ENCODE measurements around the gene WNT8A. TPM values are rescaled to one million over a fixed set of nuclear protein-coding genes. Genes with fewer than 3 reads are reported as not detected.

WNT8A gene
- total RNA-seq, 2 experiments from 2014 or later, result not detected

- TF ChIP-seq CTCF (IDR thresholded peaks at IDR 0.05), result no peak
- POLR2A ChIA-PET, result no interaction called here
- Mint-ChIP-seq H3K4me3 (no peak overlapping the region), H3K27ac (no peak overlapping the region), H3K27me3 (peaks cover 5% of the 10 kb centered on the region), H3K9me3 (no peaks in the 10 kb centered on the region), H3K4me1 (ENCODE audit: low read depth) (no peaks in the 10 kb centered on the region), H3K36me3 (ENCODE audit: low read depth) (no peaks in the 10 kb centered on the region)
- DNase-seq, result no peak
- intact Hi-C loops (cut with micrococcal nuclease), result no loop called here
- ATAC-seq, result no peak
- CTCF ChIA-PET, result interaction anchor here (0.8 to 2.1 kb wide), 3 partner anchors 21 to 75 kb away, joined by 3 to 6 read pairs (median 3); no protein-coding TSS in a partner anchor
These were observed 28.1 kb downstream of the WNT8A start for GRCh38 chr5:138111937-138112336.

- H3K27ac Mint-ChIP-seq, result no peak overlapping the region
- DNase-seq (no peak), ATAC-seq (no peak)
- CTCF ChIA-PET, result interaction anchor here (0.6 kb wide), 1 partner anchor 336 kb away, joined by 4 read pairs; no protein-coding TSS in a partner anchor
- intact Hi-C loops (cut with micrococcal nuclease), result no loop called here
- peaks cover 5% of the 10 kb centered on the region for H3K27me3 Mint-ChIP-seq
- TF ChIP-seq CTCF (IDR thresholded peaks at IDR 0.05), result no peak
- POLR2A ChIA-PET, result no interaction called here
- no peaks in the 10 kb centered on the region for H3K9me3 Mint-ChIP-seq
- H3K4me1 Mint-ChIP-seq (ENCODE audit: low read depth), result no peaks in the 10 kb centered on the region
- no peaks in the 10 kb centered on the region for H3K36me3 Mint-ChIP-seq (ENCODE audit: low read depth)
- no peak overlapping the region for H3K4me3 Mint-ChIP-seq
These were observed 31.4 kb downstream of the WNT8A start for GRCh38 chr5:138115254-138115653.

GRCh38 chr5:138128334-138128733 is 44.5 kb downstream of the WNT8A start:
- ChIA-PET POLR2A (no interaction called here), CTCF (interaction anchor here (1.2 to 8.1 kb wide), 3 partner anchors 49 to 92 kb away, joined by 3 to 159 read pairs (median 3); no protein-coding TSS in a partner anchor)
- Mint-ChIP-seq H3K4me1 (ENCODE audit: low read depth) (no peaks in the 10 kb centered on the region), H3K27me3 (peaks cover 2% of the 10 kb centered on the region), H3K4me3 (no peak overlapping the region), H3K9me3 (no peaks in the 10 kb centered on the region), H3K36me3 (ENCODE audit: low read depth) (no peaks in the 10 kb centered on the region), H3K27ac (no peak overlapping the region)
- DNase-seq (no peak), ATAC-seq (no peak)
- no peak for TF ChIP-seq CTCF (IDR thresholded peaks at IDR 0.05)
- intact Hi-C loops (cut with micrococcal nuclease), result no loop called here

GRCh38 chr5:138129347-138129746 is 45.5 kb downstream of the WNT8A start:
- H3K36me3 Mint-ChIP-seq (ENCODE audit: low read depth), result no peaks in the 10 kb centered on the region
- no peak for ATAC-seq
- TF ChIP-seq CTCF (IDR thresholded peaks at IDR 0.05), result no peak

GRCh38 chr5:138132543-138132942 is 48.7 kb downstream of the WNT8A start:
- no peaks in the 10 kb centered on the region for H3K4me1 Mint-ChIP-seq (ENCODE audit: low read depth)
- no peaks in the 10 kb centered on the region for H3K9me3 Mint-ChIP-seq
- no peak for TF ChIP-seq CTCF (IDR thresholded peaks at IDR 0.05)
- CTCF ChIA-PET, result interaction anchor here (0.6 to 8.1 kb wide), 12 partner anchors 11 to 354 kb away, joined by 3 to 159 read pairs (median 6); no protein-coding TSS in a partner anchor
- H3K27ac Mint-ChIP-seq, result no peak overlapping the region
- no peak overlapping the region for H3K4me3 Mint-ChIP-seq
- POLR2A ChIA-PET, result interaction anchor here (0.6 kb wide), 1 partner anchor 368 kb away, joined by 3 read pairs; no protein-coding TSS in a partner anchor
- no peak for ATAC-seq
- H3K27me3 Mint-ChIP-seq, result peaks cover 2% of the 10 kb centered on the region
- no peaks in the 10 kb centered on the region for H3K36me3 Mint-ChIP-seq (ENCODE audit: low read depth)
- no peak for DNase-seq
- intact Hi-C loops (cut with micrococcal nuclease), result no loop called here

More at GRCh38 chr5:138129347-138129746, 45.5 kb downstream of the WNT8A start:
- H3K4me1 Mint-ChIP-seq (ENCODE audit: low read depth), result no peaks in the 10 kb centered on the region
- ChIA-PET POLR2A (interaction anchor here (0.7 kb wide), 1 partner anchor 39 kb away, joined by 3 read pairs; no protein-coding TSS in a partner anchor), CTCF (interaction anchor here (0.6 to 8.1 kb wide), 4 partner anchors 50 to 271 kb away, joined by 3 to 159 read pairs (median 3); no protein-coding TSS in a partner anchor)
- H3K27me3 Mint-ChIP-seq, result peaks cover 2% of the 10 kb centered on the region
- no peaks in the 10 kb centered on the region for H3K9me3 Mint-ChIP-seq
- H3K4me3 Mint-ChIP-seq, result no peak overlapping the region
- no peak for DNase-seq
- intact Hi-C loops (cut with micrococcal nuclease), result no loop called here
- no peak overlapping the region for H3K27ac Mint-ChIP-seq
